Fibroblast of the aortic adventitia (primary cell): ENCODE data around the gene SMARCD1. TPM values are rescaled to one million over a fixed set of nuclear protein-coding genes. Genes with fewer than 3 reads are reported as not detected.
"Not testable (repeated sequence)": the region's sequence is repeated elsewhere in the genome, so short reads cannot be mapped to it uniquely, and the experiment has no call there.

ENCODE experiments used
- DNase-seq: peaks from one replicate; pipeline ENCODE4 v3.0.0-alpha.2; 2010; ENCODE audit warnings: low read depth
- H3K4me3 ChIP-seq: 2 replicates; pipeline ENCODE4 v1.5.1; 2011; ENCODE audit warnings: low read depth, mild to moderate bottlenecking, control low read depth, low read length, moderate library complexity
- total RNA-seq: library from RNA; depleted of rRNA; stranded (reverse); fragments of >200 nt; gene quantifications from 2 replicates; pipeline ENCODE4 v1.2.3, GENCODE V29; 2012; ENCODE audit warnings: low replicate concordance
- TF ChIP-seq, protein P1 (sequence below): IDR thresholded peaks from 2 replicates; pipeline ENCODE4 v1.5.1; 2011; ENCODE audit warnings: mild to moderate bottlenecking, low read length, control low read depth, inconsistent platforms; ENCODE audit not compliant: insufficient read depth

Gene SMARCD1
- total RNA-seq, 1 donor = 49.0 TPM

DNA sequence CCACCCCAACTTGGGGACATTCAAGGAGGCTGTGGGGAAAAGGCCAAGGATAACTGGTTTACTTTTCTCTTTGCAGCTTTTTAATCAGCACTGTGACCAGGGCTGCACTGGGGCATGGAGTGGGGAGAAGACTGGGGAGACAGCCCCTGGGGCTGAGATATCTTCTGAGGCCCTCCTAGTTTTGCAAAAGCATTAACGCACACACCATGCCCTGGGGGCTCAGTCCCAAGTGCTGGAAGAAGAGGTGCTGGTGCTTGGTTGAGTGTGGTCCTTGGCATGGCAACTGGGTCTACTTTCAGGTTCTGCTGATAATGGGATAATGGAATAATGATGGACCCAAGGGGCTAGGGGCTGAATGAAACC lies 9.4 kb upstream of the SMARCD1 start:
- TF ChIP-seq, protein P1, sequence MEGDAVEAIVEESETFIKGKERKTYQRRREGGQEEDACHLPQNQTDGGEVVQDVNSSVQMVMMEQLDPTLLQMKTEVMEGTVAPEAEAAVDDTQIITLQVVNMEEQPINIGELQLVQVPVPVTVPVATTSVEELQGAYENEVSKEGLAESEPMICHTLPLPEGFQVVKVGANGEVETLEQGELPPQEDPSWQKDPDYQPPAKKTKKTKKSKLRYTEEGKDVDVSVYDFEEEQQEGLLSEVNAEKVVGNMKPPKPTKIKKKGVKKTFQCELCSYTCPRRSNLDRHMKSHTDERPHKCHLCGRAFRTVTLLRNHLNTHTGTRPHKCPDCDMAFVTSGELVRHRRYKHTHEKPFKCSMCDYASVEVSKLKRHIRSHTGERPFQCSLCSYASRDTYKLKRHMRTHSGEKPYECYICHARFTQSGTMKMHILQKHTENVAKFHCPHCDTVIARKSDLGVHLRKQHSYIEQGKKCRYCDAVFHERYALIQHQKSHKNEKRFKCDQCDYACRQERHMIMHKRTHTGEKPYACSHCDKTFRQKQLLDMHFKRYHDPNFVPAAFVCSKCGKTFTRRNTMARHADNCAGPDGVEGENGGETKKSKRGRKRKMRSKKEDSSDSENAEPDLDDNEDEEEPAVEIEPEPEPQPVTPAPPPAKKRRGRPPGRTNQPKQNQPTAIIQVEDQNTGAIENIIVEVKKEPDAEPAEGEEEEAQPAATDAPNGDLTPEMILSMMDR = no peak
- DNase-seq = no peak
- no peak overlapping the region for H3K4me3 ChIP-seq

DNA sequence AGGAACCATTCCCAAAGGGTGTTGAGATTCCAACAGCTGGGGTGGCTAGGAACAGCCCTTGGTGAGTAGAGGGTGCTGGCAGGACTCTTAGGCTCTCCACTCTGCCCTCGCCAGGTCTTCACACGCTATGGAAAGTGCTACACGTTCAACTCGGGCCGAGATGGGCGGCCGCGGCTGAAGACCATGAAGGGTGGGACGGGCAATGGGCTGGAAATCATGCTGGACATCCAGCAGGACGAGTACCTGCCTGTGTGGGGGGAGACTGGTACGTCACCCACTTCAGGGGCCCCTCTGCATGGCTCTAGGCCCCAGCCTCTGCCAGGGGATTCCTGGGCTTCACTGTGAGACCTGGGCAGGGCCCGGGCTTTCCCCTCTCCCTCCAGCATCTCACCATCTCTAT lies 8.0 kb upstream of the SMARCD1 start:
- TF ChIP-seq, protein P1 = no peak
- H3K4me3 ChIP-seq = no peak overlapping the region
- no peak for DNase-seq

DNA sequence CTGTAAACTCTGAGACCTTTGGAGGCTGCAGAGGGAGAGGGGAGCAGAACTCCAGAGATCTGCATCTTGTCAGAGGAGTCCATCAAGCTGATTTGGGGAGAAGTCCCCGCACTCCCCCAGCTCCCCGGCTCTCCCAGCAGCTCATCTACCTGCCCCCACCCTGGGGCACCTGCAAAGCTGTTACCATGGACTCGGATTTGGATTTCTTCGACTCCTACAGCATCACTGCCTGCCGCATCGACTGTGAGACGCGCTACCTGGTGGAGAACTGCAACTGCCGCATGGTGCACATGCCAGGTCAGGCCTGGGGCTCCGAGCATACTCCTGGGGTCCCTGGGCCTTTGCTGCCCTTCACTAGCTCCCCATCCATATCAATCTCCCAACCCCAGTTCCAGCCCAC lies 6.9 kb upstream of the SMARCD1 start:
- TF ChIP-seq, protein P1 = no peak
- no peak for DNase-seq
- no peak overlapping the region for H3K4me3 ChIP-seq

DNA sequence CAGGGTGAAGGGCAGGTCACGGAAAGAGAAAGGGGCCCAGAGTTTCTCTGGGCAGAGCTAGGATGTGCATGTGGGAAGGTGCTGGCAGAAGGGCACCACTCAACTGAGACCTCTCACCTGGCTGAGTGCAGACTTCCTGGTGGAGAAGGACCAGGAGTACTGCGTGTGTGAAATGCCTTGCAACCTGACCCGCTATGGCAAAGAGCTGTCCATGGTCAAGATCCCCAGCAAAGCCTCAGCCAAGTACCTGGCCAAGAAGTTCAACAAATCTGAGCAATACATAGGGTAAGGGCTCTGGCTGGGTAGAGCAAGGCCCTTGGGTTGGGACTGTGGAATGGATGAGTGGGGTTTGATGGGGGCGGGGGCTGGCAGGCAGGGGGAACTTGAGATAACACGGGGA lies 5.4 kb upstream of the SMARCD1 start:
- TF ChIP-seq, protein P1 = no peak

DNA sequence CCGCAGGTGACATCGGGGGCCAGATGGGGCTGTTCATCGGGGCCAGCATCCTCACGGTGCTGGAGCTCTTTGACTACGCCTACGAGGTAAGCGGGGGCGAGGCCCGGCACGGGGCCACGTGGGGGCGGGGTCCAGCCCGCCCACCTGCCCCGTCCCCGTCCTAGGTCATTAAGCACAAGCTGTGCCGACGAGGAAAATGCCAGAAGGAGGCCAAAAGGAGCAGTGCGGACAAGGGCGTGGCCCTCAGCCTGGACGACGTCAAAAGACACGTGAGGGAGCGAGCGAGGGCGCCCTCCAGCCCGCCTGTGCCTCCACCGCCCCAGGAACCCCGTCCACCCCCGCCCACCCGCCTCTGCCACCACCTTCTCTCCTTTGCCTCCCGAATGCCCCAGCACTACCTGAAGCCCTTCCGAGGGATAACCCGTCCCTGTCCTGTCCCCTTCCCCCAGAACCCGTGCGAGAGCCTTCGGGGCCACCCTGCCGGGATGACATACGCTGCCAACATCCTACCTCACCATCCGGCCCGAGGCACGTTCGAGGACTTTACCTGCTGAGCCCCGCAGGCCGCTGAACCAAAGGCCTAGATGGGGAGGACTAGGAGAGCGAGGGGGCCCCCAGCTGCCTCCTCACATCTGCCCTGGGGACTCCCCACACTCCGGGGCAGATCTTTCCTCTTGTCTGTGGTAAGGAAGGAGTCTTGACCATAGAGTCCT lies 3.9 kb upstream of the SMARCD1 start:
- TF ChIP-seq, protein P1 = no peak
- H3K4me3 ChIP-seq = no peak overlapping the region
- DNase-seq = no peak

More for the DNA sequence above, 5.4 kb upstream of the SMARCD1 start:
- no peak for DNase-seq
- H3K4me3 ChIP-seq = no peak overlapping the region

DNA sequence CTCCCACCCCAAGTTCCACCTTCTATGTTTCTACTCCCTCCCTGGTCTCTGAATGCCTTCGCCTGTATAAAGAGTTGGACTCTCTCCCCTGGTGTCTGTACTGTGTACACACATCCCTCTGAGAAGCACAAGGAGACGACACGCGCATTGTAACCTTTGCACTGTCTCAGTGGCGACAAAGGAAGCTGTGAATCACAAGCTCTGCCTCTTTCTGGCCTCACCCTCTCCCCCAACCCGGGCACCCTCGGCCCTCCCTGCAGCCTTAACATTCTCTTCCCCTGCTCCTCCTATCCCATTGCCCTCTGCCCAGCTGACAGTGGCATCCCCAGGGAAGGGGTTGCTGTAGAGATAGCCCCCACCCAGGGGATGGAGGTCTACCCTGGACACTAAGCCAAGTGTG lies 2.5 kb upstream of the SMARCD1 start:
- H3K4me3 ChIP-seq = no peak overlapping the region
- TF ChIP-seq, protein P1 = no peak
- no peak for DNase-seq

DNA sequence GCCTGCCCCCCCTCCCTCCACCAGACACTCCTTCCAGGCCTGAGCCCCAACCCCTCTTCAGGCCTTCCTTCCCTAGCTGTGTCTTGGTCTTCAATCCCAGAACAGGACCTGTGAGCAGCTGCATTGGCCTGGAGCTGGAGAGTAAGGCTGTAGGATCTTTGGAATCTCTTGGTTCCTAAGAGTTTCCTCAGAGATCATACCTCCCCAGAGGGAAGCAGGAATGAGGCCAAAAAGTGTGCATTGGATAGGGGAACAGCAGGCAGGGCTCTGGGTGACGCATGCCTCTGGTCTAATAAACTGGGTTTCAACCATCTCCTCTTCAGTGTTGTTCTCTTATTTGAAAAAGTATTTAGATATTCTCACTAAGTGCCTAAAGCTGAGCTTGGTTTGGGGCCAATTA lies 1.8 kb upstream of the SMARCD1 start:
- DNase-seq = peak; percentile 47
- H3K4me3 ChIP-seq = no peak overlapping the region
- TF ChIP-seq, protein P1 = no peak

DNA sequence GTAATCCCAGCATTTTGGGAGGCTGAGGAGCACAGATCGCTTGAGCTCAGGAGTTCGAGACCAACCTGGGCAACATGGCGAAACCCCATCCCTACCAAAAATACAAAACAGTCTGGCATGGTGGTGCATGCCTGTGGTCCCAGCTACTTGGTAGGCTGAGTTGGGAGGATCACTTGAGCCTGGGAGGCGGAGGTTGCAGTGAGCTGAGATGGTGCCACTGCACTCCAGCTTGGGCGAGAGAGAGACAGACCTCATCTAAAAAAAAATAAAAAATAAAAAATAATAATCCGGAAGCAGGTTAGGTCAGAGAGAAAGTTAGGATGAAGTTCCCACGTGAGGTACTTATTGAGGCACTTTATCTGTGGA lies 750 bp upstream of the SMARCD1 start:
- DNase-seq = not testable (repeated sequence)
- peak overlapping the region; percentile 75 for H3K4me3 ChIP-seq
